Calu3 (cell line): Measurements from ENCODE around the gene OCA2. TPM values are rescaled to one million over a fixed set of nuclear protein-coding genes. Genes with fewer than 3 reads are reported as not detected.

Experiments
- BruUV-seq: library from RNA; stranded (reverse); fragments of 400-500 nt; replicated peaks from 2 replicates; lab custom pipeline; 2021; lab: Mats Ljungman, UMichigan
- CTCF ChIA-PET: fragments of 300-600 bp; sonication (Branson Sonifier 250); formaldehyde crosslinking; loops from one replicate; lab custom pipeline; 2022; ENCODE audit warnings: antibody characterized with exemption; lab: Charles Lee
- DNase-seq: peaks from one replicate; pipeline ENCODE4 v3.0.0; 2022
- H3K27ac Mint-ChIP-seq: one replicate; pipeline ENCODE4 v1.8.0; 2022; ENCODE audit warnings: mixed read lengths; ENCODE audit not compliant: unreplicated experiment
- H3K27me3 Mint-ChIP-seq: one replicate; pipeline ENCODE4 v1.8.0; 2022; ENCODE audit warnings: mixed read lengths; ENCODE audit not compliant: unreplicated experiment
- H3K36me3 Mint-ChIP-seq: one replicate; pipeline ENCODE4 v1.8.0; 2022; ENCODE audit warnings: mild to moderate bottlenecking, moderate library complexity, mixed read lengths; ENCODE audit not compliant: insufficient read depth, unreplicated experiment
- H3K4me1 Mint-ChIP-seq: one replicate; pipeline ENCODE4 v1.8.0; 2022; ENCODE audit warnings: mild to moderate bottlenecking, low read depth, mixed read lengths; ENCODE audit not compliant: unreplicated experiment
- H3K4me3 Mint-ChIP-seq: one replicate; pipeline ENCODE4 v1.8.0; 2022; ENCODE audit warnings: mild to moderate bottlenecking, low read depth, moderate library complexity, mixed read lengths; ENCODE audit not compliant: unreplicated experiment
- H3K9me3 Mint-ChIP-seq: one replicate; pipeline ENCODE4 v1.8.0; 2022; ENCODE audit warnings: low read depth, mixed read lengths; ENCODE audit not compliant: unreplicated experiment
- intact Hi-C: fragments of 100-400 bp; cut with micrococcal nuclease; formaldehyde crosslinking; loops from one replicate; pipeline ENCODE4 v1.10.0; 2022; ENCODE audit not compliant: unreplicated experiment
- total RNA-seq: library from RNA; stranded (reverse); gene quantifications from 2 replicates; pipeline ENCODE4 v1.2.3, GENCODE V29; 2022
- TF ChIP-seq, protein P1 (sequence below): fragments of 200-600 bp; IDR thresholded peaks from one replicate; pipeline ENCODE4 v1.8.0; 2022; ENCODE audit warnings: antibody characterized with exemption; ENCODE audit not compliant: unreplicated experiment

OCA2 gene
- total RNA-seq, 1 experiment from 2014 or later, result not detected

DNA sequence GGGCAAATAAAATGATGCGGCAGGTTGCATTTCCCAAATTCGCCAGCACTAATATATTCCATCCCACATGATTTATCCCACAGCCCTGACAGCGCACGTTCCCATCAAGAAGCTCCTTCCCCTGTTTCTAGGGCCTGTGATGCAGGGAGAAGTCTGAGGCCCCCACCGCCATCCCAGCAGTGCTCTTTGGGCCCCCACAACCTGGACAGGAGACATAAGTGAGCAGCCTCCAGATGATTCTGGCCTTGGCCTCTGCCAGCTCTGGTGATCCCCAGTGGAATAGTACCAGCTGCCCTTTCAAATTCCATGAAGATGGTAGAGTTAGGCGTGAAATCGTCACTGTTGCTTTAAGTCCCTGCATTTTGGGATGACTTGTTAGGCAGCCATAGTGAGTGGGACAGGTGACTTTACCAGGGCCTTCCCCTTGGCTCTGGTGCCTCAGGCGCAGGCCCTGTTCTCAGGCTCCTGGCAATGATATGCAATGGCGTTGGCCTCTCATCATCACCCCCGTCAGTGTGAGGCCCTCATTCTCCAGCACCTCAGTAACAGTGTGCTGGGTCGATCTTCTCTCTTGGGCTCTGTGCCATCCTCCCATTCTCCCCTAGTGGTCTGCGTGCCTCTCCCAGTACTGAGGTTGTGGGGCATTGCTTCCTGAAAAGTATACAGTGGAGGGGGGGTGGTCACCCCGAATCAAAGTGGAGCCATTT is 263.7 kb downstream of the OCA2 start:
- Mint-ChIP-seq H3K9me3 (peaks cover 8% of the 10 kb centered on the region), H3K27ac (no peak overlapping the region), H3K36me3 (no peaks in the 10 kb centered on the region), H3K27me3 (no peaks in the 10 kb centered on the region), H3K4me3 (no peak overlapping the region), H3K4me1 (no peaks in the 10 kb centered on the region)
- BruUV-seq, result no TSS peak
- intact Hi-C loops, result no loop called here
- no peak for DNase-seq
- TF ChIP-seq, protein P1, sequence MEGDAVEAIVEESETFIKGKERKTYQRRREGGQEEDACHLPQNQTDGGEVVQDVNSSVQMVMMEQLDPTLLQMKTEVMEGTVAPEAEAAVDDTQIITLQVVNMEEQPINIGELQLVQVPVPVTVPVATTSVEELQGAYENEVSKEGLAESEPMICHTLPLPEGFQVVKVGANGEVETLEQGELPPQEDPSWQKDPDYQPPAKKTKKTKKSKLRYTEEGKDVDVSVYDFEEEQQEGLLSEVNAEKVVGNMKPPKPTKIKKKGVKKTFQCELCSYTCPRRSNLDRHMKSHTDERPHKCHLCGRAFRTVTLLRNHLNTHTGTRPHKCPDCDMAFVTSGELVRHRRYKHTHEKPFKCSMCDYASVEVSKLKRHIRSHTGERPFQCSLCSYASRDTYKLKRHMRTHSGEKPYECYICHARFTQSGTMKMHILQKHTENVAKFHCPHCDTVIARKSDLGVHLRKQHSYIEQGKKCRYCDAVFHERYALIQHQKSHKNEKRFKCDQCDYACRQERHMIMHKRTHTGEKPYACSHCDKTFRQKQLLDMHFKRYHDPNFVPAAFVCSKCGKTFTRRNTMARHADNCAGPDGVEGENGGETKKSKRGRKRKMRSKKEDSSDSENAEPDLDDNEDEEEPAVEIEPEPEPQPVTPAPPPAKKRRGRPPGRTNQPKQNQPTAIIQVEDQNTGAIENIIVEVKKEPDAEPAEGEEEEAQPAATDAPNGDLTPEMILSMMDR, result no peak
- CTCF ChIA-PET, result no interaction called here

DNA sequence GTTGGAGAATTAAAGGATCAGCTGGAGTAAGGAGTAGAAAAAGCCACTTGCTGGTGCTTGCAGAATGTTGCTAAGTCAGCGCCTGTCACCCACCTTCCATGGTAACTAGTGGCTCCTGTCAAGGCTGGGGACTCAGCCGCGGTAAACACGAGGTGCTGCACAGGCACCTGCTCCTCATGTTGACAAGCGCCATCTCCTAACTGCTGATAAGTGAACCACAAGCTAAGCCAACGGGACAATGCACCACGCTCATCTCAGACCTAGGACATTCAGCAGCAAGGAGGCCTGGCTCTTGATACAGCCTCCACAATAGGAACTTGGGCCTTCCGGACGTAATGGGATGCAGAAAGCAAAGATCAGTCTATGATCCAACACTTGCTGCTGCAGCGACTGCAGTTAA is 264.4 kb downstream of the OCA2 start:
- Mint-ChIP-seq H3K9me3 (peaks cover 8% of the 10 kb centered on the region), H3K27me3 (no peaks in the 10 kb centered on the region), H3K27ac (no peak overlapping the region), H3K36me3 (no peaks in the 10 kb centered on the region), H3K4me1 (no peaks in the 10 kb centered on the region), H3K4me3 (no peak overlapping the region)
- TF ChIP-seq, protein P1, result no peak
- no TSS peak for BruUV-seq
- DNase-seq, result no peak
- intact Hi-C loops, result no loop called here
- CTCF ChIA-PET, result no interaction called here

DNA sequence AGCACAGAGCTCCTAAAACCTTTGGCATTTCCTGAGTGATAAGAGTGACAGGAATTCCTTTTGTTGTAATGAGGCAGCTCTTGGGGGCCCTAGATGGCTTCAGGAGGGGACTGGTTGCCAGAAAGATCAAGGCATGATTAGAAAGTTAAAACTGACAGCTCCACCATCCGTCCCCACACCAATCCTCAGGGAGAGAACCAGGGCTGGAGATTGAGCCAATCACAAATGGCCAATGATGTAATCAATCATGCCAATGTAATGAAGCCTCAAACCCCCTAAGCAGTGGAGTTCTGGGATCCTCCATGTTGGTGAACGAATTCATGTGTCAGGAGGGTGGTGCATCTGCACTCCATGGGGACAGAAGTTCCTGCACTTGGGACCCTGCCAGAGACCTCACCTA is 265.1 kb downstream of the OCA2 start:
- no TSS peak for BruUV-seq
- Mint-ChIP-seq H3K4me3 (no peak overlapping the region), H3K9me3 (peaks cover 8% of the 10 kb centered on the region), H3K27ac (no peak overlapping the region), H3K36me3 (no peaks in the 10 kb centered on the region), H3K4me1 (no peaks in the 10 kb centered on the region), H3K27me3 (no peaks in the 10 kb centered on the region)
- TF ChIP-seq, protein P1, result no peak
- no peak for DNase-seq
- intact Hi-C loops, result no loop called here
- CTCF ChIA-PET, result no interaction called here

DNA sequence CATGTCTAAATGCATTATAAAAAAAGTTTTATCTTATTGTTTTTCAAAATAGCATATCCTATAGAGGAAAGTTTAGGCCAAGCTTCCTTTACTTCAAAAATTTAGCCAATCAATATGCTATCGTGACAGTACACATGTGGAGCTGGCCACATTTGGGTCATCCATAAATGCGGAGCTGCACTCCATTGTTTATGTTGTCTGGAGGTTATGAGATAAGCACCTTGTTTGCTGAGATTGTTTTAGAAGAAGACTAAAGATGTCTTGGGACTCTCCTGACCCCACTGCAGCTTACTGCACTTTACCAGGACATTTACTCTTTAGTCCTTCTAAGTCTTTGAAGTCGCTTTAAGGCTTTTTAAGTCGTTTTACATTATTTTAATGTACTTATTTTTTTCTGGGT is 265.9 kb downstream of the OCA2 start:
- Mint-ChIP-seq H3K27ac (no peak overlapping the region), H3K4me1 (no peaks in the 10 kb centered on the region), H3K36me3 (no peaks in the 10 kb centered on the region), H3K4me3 (no peak overlapping the region), H3K27me3 (no peaks in the 10 kb centered on the region), H3K9me3 (peaks cover 3% of the 10 kb centered on the region)
- CTCF ChIA-PET, result no interaction called here
- BruUV-seq, result no TSS peak
- intact Hi-C loops, result no loop called here
- TF ChIP-seq, protein P1, result no peak
- no peak for DNase-seq
